ENCODE measurements around the gene MRPL52. TPM values are rescaled to one million over a fixed set of nuclear protein-coding genes. Genes with fewer than 3 reads are reported as not detected.

Gene MRPL52
- total RNA-seq, 1 experiment from 2014 or later: 89.5 TPM

DNA sequence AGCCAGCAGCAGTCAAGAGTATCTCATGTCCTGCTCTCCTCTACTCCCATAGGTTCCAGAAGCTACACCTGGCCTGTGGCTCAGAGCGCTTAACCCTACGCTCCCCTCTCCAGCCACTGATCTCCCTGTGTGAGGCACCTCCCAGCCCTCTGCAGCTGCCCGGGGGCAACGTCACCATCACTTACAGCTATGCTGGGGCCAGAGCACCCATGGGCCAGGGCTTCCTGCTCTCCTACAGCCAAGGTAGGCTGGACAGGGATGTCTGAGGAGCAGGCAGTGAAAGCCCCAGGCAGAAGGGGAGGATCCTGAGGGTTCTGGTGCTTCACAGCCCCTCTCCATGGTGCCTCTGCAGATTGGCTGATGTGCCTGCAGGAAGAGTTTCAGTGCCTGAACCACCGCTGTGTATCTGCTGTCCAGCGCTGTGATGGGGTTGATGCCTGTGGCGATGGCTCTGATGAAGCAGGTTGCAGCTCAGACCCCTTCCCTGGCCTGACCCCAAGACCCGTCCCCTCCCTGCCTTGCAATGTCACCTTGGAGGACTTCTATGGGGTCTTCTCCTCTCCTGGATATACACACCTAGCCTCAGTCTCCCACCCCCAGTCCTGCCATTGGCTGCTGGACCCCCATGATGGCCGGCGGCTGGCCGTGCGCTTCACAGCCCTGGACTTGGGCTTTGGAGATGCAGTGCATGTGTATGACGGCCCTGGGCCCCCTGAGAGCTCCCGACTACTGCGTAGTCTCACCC lies 45.5 kb downstream of the MRPL52 start:
- in situ Hi-C loops (cut with HindIII; ENCODE audit: low pct_unique_long_range_greater_than_20kb, low sequenced_read_pairs): no loop called here
- Histone ChIP-seq H3K4me1 (ENCODE audit: control insufficient read depth, insufficient read depth, low read length) (peaks cover 8% of the 10 kb centered on the region; the same call in 1 of the 2 replicates), H3K4me3 (ENCODE audit: low read depth in 2 of 2, low read length in 2 of 2) (no peak overlapping the region), H3K27ac (ENCODE audit: low read length) (no peak overlapping the region), H3K9me3 (ENCODE audit: control insufficient read depth, insufficient read depth, low read depth, low read length) (no peaks in the 10 kb centered on the region), H3K36me3 (ENCODE audit: control insufficient read depth, insufficient read depth, low read length) (no peaks in the 10 kb centered on the region; the same call in none of the 2 replicates), H3K27me3 (ENCODE audit: control insufficient read depth, insufficient read depth, low read length) (no peaks in the 10 kb centered on the region)
- POLR2A ChIA-PET: no interaction called here
- BruUV-seq (replicated peaks): no TSS peak
- CTCF ChIA-PET: no interaction called here
- TF ChIP-seq POLR2AphosphoS5 (IDR thresholded peaks at IDR 0.05; ENCODE audit: low read depth, low read length) (no peak), SIN3A (IDR thresholded peaks at IDR 0.05; ENCODE audit: borderline replicate concordance, insufficient read depth, low read depth, low read length) (no peak)
- DNase-seq (ENCODE audit: low read depth, low spot score) (no peak), ATAC-seq (no peak)
- intact Hi-C loops (cut with micrococcal nuclease; ENCODE audit: unreplicated experiment): no loop called here

DNA sequence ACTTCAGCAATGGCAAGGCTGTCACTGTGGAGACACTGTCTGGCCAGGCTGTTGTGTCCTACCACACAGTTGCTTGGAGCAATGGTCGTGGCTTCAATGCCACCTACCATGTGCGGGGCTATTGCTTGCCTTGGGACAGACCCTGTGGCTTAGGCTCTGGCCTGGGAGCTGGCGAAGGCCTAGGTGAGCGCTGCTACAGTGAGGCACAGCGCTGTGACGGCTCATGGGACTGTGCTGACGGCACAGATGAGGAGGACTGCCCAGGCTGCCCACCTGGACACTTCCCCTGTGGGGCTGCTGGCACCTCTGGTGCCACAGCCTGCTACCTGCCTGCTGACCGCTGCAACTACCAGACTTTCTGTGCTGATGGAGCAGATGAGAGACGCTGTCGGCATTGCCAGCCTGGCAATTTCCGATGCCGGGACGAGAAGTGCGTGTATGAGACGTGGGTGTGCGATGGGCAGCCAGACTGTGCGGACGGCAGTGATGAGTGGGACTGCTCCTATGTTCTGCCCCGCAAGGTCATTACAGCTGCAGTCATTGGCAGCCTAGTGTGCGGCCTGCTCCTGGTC lies 46.1 kb downstream of the MRPL52 start:
- Histone ChIP-seq H3K27me3 (ENCODE audit: control insufficient read depth, insufficient read depth, low read length) (no peaks in the 10 kb centered on the region), H3K27ac (ENCODE audit: low read length) (no peak overlapping the region), H3K9me3 (ENCODE audit: control insufficient read depth, insufficient read depth, low read depth, low read length) (no peaks in the 10 kb centered on the region), H3K36me3 (ENCODE audit: control insufficient read depth, insufficient read depth, low read length) (no peaks in the 10 kb centered on the region; the same call in none of the 2 replicates), H3K4me1 (ENCODE audit: control insufficient read depth, insufficient read depth, low read length) (peaks cover 2% of the 10 kb centered on the region; the same call in 1 of the 2 replicates), H3K4me3 (ENCODE audit: low read depth in 2 of 2, low read length in 2 of 2) (no peak overlapping the region)
- in situ Hi-C loops (cut with HindIII; ENCODE audit: low pct_unique_long_range_greater_than_20kb, low sequenced_read_pairs) (no loop called here), intact Hi-C loops (cut with micrococcal nuclease; ENCODE audit: unreplicated experiment) (no loop called here)
- TF ChIP-seq TCF7L2 (IDR thresholded peaks at IDR 0.05; ENCODE audit: low read depth, low read length) (no peak), SIN3A (IDR thresholded peaks at IDR 0.05; ENCODE audit: borderline replicate concordance, insufficient read depth, low read depth, low read length) (no peak), POLR2AphosphoS5 (IDR thresholded peaks at IDR 0.05; ENCODE audit: low read depth, low read length) (no peak)
- TF ChIP-seq, protein P1, sequence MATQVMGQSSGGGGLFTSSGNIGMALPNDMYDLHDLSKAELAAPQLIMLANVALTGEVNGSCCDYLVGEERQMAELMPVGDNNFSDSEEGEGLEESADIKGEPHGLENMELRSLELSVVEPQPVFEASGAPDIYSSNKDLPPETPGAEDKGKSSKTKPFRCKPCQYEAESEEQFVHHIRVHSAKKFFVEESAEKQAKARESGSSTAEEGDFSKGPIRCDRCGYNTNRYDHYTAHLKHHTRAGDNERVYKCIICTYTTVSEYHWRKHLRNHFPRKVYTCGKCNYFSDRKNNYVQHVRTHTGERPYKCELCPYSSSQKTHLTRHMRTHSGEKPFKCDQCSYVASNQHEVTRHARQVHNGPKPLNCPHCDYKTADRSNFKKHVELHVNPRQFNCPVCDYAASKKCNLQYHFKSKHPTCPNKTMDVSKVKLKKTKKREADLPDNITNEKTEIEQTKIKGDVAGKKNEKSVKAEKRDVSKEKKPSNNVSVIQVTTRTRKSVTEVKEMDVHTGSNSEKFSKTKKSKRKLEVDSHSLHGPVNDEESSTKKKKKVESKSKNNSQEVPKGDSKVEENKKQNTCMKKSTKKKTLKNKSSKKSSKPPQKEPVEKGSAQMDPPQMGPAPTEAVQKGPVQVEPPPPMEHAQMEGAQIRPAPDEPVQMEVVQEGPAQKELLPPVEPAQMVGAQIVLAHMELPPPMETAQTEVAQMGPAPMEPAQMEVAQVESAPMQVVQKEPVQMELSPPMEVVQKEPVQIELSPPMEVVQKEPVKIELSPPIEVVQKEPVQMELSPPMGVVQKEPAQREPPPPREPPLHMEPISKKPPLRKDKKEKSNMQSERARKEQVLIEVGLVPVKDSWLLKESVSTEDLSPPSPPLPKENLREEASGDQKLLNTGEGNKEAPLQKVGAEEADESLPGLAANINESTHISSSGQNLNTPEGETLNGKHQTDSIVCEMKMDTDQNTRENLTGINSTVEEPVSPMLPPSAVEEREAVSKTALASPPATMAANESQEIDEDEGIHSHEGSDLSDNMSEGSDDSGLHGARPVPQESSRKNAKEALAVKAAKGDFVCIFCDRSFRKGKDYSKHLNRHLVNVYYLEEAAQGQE (IDR thresholded peaks at IDR 0.05; ENCODE audit: insufficient read depth in 1 of 2, low read depth in 2 of 2, low read length in 1 of 2): no peak
- TF ChIP-seq, protein P2, sequence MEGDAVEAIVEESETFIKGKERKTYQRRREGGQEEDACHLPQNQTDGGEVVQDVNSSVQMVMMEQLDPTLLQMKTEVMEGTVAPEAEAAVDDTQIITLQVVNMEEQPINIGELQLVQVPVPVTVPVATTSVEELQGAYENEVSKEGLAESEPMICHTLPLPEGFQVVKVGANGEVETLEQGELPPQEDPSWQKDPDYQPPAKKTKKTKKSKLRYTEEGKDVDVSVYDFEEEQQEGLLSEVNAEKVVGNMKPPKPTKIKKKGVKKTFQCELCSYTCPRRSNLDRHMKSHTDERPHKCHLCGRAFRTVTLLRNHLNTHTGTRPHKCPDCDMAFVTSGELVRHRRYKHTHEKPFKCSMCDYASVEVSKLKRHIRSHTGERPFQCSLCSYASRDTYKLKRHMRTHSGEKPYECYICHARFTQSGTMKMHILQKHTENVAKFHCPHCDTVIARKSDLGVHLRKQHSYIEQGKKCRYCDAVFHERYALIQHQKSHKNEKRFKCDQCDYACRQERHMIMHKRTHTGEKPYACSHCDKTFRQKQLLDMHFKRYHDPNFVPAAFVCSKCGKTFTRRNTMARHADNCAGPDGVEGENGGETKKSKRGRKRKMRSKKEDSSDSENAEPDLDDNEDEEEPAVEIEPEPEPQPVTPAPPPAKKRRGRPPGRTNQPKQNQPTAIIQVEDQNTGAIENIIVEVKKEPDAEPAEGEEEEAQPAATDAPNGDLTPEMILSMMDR (IDR thresholded peaks at IDR 0.05): no peak
- CTCF ChIA-PET: no interaction called here
- BruUV-seq (replicated peaks): no TSS peak
- ATAC-seq (no peak), DNase-seq (ENCODE audit: low read depth, low spot score) (no peak)
- POLR2A ChIA-PET: no interaction called here

DNA sequence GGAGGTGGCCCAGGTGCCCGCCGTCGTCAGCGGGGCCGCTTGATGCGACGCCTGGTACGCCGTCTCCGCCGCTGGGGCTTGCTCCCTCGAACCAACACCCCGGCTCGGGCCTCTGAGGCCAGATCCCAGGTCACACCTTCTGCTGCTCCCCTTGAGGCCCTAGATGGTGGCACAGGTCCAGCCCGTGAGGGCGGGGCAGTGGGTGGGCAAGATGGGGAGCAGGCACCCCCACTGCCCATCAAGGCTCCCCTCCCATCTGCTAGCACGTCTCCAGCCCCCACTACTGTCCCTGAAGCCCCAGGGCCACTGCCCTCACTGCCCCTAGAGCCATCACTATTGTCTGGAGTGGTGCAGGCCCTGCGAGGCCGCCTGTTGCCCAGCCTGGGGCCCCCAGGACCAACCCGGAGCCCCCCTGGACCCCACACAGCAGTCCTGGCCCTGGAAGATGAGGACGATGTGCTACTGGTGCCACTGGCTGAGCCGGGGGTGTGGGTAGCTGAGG lies 47.4 kb downstream of the MRPL52 start:
- H3K4me1 ChIP-seq (ENCODE audit: control insufficient read depth, insufficient read depth, low read length): no peaks in the 10 kb centered on the region
- no peaks in the 10 kb centered on the region for H3K27me3 ChIP-seq (ENCODE audit: control insufficient read depth, insufficient read depth, low read length)
- no peaks in the 10 kb centered on the region for H3K9me3 ChIP-seq (ENCODE audit: control insufficient read depth, insufficient read depth, low read depth, low read length)
- H3K36me3 ChIP-seq (ENCODE audit: control insufficient read depth, insufficient read depth, low read length): no peaks in the 10 kb centered on the region; the same call in none of the 2 replicates
- ATAC-seq (no peak), DNase-seq (ENCODE audit: low read depth, low spot score) (no peak)
- TF ChIP-seq POLR2AphosphoS5 (IDR thresholded peaks at IDR 0.05; ENCODE audit: low read depth, low read length): no peak
- TF ChIP-seq, protein P1 (IDR thresholded peaks at IDR 0.05; ENCODE audit: insufficient read depth in 1 of 2, low read depth in 2 of 2, low read length in 1 of 2): no peak
- in situ Hi-C loops (cut with HindIII; ENCODE audit: low pct_unique_long_range_greater_than_20kb, low sequenced_read_pairs): no loop called here
- ChIA-PET POLR2A (no interaction called here), CTCF (no interaction called here)
- BruUV-seq (replicated peaks): no TSS peak
- no peak overlapping the region for H3K4me3 ChIP-seq (ENCODE audit: low read depth in 2 of 2, low read length in 2 of 2)
- intact Hi-C loops (cut with micrococcal nuclease; ENCODE audit: unreplicated experiment): no loop called here
- H3K27ac ChIP-seq (ENCODE audit: low read length): no peak overlapping the region
